Measurements from ENCODE around the gene ARHGAP40.
"Not testable (repeated sequence)": the region's sequence is repeated elsewhere in the genome, so short reads cannot be mapped to it uniquely, and the experiment has no call there.

ARHGAP40 gene

GRCh38 chr20:38589351-38589750 is 12.3 kb upstream of the ARHGAP40 start:
- DNase-seq = no peak

GRCh38 chr20:38589967-38590675 is 11.5 kb upstream of the ARHGAP40 start:
- no peak for DNase-seq

- no peak for DNase-seq
Measured at GRCh38 chr20:38590676-38591473, 10.7 kb upstream of the ARHGAP40 start.

GRCh38 chr20:38591474-38592410 is 9.9 kb upstream of the ARHGAP40 start:
- DNase-seq = no peak

GRCh38 chr20:38592411-38592790 is 9.2 kb upstream of the ARHGAP40 start:
- not testable (repeated sequence) for DNase-seq

- not testable (repeated sequence) for DNase-seq
Measured at GRCh38 chr20:38594281-38594680, 7.3 kb upstream of the ARHGAP40 start.

GRCh38 chr20:38595886-38596285 is 5.7 kb upstream of the ARHGAP40 start:
- DNase-seq = not testable (repeated sequence)

- no peak for DNase-seq
Measured at GRCh38 chr20:38599410-38599882, 2.2 kb upstream of the ARHGAP40 start.

GRCh38 chr20:38600057-38600456 is 1.6 kb upstream of the ARHGAP40 start:
- no peak for DNase-seq

- DNase-seq = no peak
Measured at GRCh38 chr20:38602185-38602581, 574 bp downstream of the ARHGAP40 start.

GRCh38 chr20:38603286-38603685 is 1.7 kb downstream of the ARHGAP40 start:
- DNase-seq = no peak

- DNase-seq = no peak
Measured at GRCh38 chr20:38604873-38605303, 3.3 kb downstream of the ARHGAP40 start.

- DNase-seq = no peak
Measured at GRCh38 chr20:38607351-38607750, 5.7 kb downstream of the ARHGAP40 start.

GRCh38 chr20:38608188-38608587 is 6.6 kb downstream of the ARHGAP40 start:
- DNase-seq = no peak

GRCh38 chr20:38609815-38610214 is 8.2 kb downstream of the ARHGAP40 start:
- DNase-seq = no peak

- no peak for DNase-seq
Measured at GRCh38 chr20:38610521-38610920, 8.9 kb downstream of the ARHGAP40 start.

GRCh38 chr20:38612751-38613515 is 11.3 kb downstream of the ARHGAP40 start:
- DNase-seq = no peak

GRCh38 chr20:38615283-38615682 is 13.7 kb downstream of the ARHGAP40 start:
- DNase-seq = no peak

GRCh38 chr20:38616457-38616856 is 14.8 kb downstream of the ARHGAP40 start:
- no peak for DNase-seq

- no peak for DNase-seq
Measured at GRCh38 chr20:38617011-38617829, 15.6 kb downstream of the ARHGAP40 start.

GRCh38 chr20:38617830-38618196 is 16.2 kb downstream of the ARHGAP40 start:
- no peak for DNase-seq
